Psoas muscle (tissue), 8 donors: Measurements from ENCODE around the gene MS4A3. TPM values are rescaled to one million over a fixed set of nuclear protein-coding genes. Genes with fewer than 3 reads are reported as not detected.
"Not testable (repeated sequence)": the region's sequence is repeated elsewhere in the genome, so short reads cannot be mapped to it uniquely, and the experiment has no call there.

Experiments
- ATAC-seq, 4 donors: fragments of 200-7000 bp; cut with Tn5 transposase; one replicate each; pipeline ENCODE4 v1.9.1; 2020; ENCODE audit warnings: moderate library complexity in 3 of 4, mild to moderate bottlenecking in 2 of 4
- DNase-seq, 2 donors: peaks; one replicate each; pipeline ENCODE4 v3.0.0-alpha.2; 2020
- H3K27ac ChIP-seq: fragments of 200-600 bp; one replicate; pipeline ENCODE4 v1.8.0; 2022
- H3K27me3 ChIP-seq, 3 donors: fragments of 200-600 bp in 1 of 3; one replicate each; pipeline versions ENCODE4 v1.6.1 to v1.8.0; 2013 to 2022; ENCODE audit warnings: low read length in 2 of 3, mild to moderate bottlenecking in 2 of 3, moderate library complexity in 1 of 3; ENCODE audit not compliant: insufficient read depth in 3 of 3
- H3K36me3 ChIP-seq, 2 donors: fragments of 200-600 bp in 1 of 2; one replicate each; pipeline versions ENCODE4 v1.6.1 to v1.8.0; 2013 to 2022; ENCODE audit warnings: low read depth in 1 of 2, mild to moderate bottlenecking in 1 of 2, moderate library complexity in 1 of 2; ENCODE audit not compliant: insufficient read depth in 1 of 2
- H3K4me1 ChIP-seq: fragments of 200-600 bp; one replicate; pipeline ENCODE4 v1.8.0; 2022
- H3K4me3 ChIP-seq: fragments of 200-600 bp; one replicate; pipeline ENCODE4 v1.8.0; 2022; ENCODE audit warnings: mild to moderate bottlenecking
- H3K9me3 ChIP-seq: fragments of 200-600 bp; one replicate; pipeline ENCODE4 v1.8.0; 2022
- CTCF ChIP-seq: fragments of 200-600 bp; IDR thresholded peaks from one replicate; pipeline ENCODE4 v1.8.0; 2022; ENCODE audit warnings: antibody characterized with exemption
- WGBS, 3 donors: extraction: QIAGEN DNeasy Blood & Tissue Kit; methylation state at CpG; one replicate each; pipeline versions ENCODE4 v1.1.6 to v1.1.7; 2013; 5-methylcytosine and 5-hydroxymethylcytosine counted together
- intact Hi-C, 2 donors: fragments of 100-400 bp; cut with DNase I; formaldehyde crosslinking; loops; one replicate each; pipeline versions ENCODE4 v1.11.0 to v1.14.2; 2022
- long read RNA-seq, 2 donors: library from polyadenylated mRNA; unstranded; transcript quantifications; one replicate each; pipeline ENCODE4 v2.0.0, GENCODE V29; 2021
- polyA plus RNA-seq, 3 donors: library from polyadenylated mRNA; stranded (reverse); fragments of 200-250 nt; gene quantifications; one replicate each; pipeline ENCODE4 v1.2.3, GENCODE V29; 2013
- total RNA-seq, 4 donors: library from RNA; stranded (reverse); fragmentation: NEBNext Ultra II Directional in 2 of 4; extraction: Animal tissue kit (Norgen Biotek cat#: 25700) in 2 of 4; gene quantifications; one replicate each; pipeline versions ENCODE4 v1.2.1 to v1.2.4, GENCODE V29; 2021 to 2023
- donor health status: healthy with polysubstance abuse.
- donor health status: DM: no; HTN: no; CAD: no; lungs with moderate emphysema.
- donor health status: Bipolar disorder and iron deficiency.
- donor health status: healthy.
- donor health status: DM: yes; HTN: yes; CAD: no.
- donor health status: DM: no; HTN: no; CAD: no.
- donor health status: DM: no; HTN: no; CAD: no.
- donor health status: DM: yes; HTN: yes; CAD: no.

MS4A3 gene
- total RNA-seq (not detected), polyA plus RNA-seq (under 1 TPM in 1 of 3 donors, not detected in 2; 0.03 TPM)
- long read RNA-seq, donor 1 = 0 reads
- long read RNA-seq, donor 2 = 0 reads

DNA sequence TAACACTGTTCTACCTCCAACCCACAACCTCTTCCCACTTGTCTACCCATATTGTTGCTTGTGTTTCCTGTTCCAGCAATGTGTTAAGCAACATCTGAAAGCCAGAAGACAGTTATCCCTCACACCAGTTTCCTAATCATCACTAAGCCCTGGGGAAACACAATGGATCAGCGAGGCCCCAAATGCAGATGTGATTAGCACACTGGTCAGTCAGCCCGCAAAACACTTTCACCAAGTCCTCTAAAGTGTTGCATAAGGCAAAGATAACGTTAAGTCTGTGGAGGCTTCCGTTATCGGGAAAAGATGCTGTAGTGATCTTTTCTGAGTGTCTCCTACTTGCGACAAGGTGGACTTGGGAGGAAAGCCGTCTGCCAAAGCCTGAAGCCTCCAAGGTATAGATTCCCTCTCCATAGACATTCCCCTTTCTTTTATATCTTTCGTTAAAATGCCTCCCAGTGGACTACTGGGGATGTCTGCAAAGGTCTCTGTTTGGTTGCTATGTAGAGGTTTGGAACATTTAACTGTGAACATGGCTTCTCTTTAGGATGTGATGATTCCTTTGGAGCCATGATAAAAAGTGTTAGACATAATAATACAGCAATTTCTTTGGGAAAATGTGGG lies at the start of gene MS4A3:
MS4A3 (plus strand) TSS at position 317 of the 621 bp plus-strand sequence. CDS start 4,496 bp downstream, outside the sequence.
- no peaks in the 10 kb centered on the region for H3K4me1 ChIP-seq
- no peak for TF ChIP-seq CTCF
- H3K27me3 ChIP-seq = no peaks in the 10 kb centered on the region
- peaks cover 3% of the 10 kb centered on the region for H3K9me3 ChIP-seq
- DNase-seq = no peak
- WGBS, 3 donors = 68 to 75% (median 72%) methylated on average over 8 of the region's 8 CpGs
- ATAC-seq = no peak
- intact Hi-C loops = no loop called here
- H3K36me3 ChIP-seq = no peaks in the 10 kb centered on the region
- no peak within 1 kb of the TSS for H3K4me3 ChIP-seq
- no peak within 1 kb of the TSS for H3K27ac ChIP-seq

- peaks cover 0 to 2% (median 0%) of the 10 kb centered on the region in 3 donors for H3K27me3 ChIP-seq
- no peak for TF ChIP-seq CTCF
- no peak within 1 kb of the TSS for H3K27ac ChIP-seq
- no peaks in the 10 kb centered on the region for H3K9me3 ChIP-seq
- WGBS, 3 donors = 81 to 89% (median 89%) methylated on average over 1 of the region's 1 CpG
- H3K4me1 ChIP-seq = no peaks in the 10 kb centered on the region
- no peak for ATAC-seq
- no peaks in the 10 kb centered on the region for H3K36me3 ChIP-seq
- intact Hi-C loops = no loop called here
- no peak within 1 kb of the TSS for H3K4me3 ChIP-seq
- DNase-seq = no peak
These were observed 39.6 kb upstream of the MS4A3 start, which contains the start of gene OOSP4B for GRCh38 chr11:60016881-60017280. OOSP4B (plus strand) TSS chr11:60017181.

GRCh38 chr11:60018058-60018457 lies 38.4 kb upstream of the MS4A3 start:
- no peak for TF ChIP-seq CTCF
- H3K4me1 ChIP-seq = no peaks in the 10 kb centered on the region
- peaks cover 0 to 2% (median 0%) of the 10 kb centered on the region in 3 donors for H3K27me3 ChIP-seq
- no peak overlapping the region for H3K4me3 ChIP-seq
- no peaks in the 10 kb centered on the region for H3K9me3 ChIP-seq
- intact Hi-C loops = no loop called here
- H3K36me3 ChIP-seq = no peaks in the 10 kb centered on the region
- WGBS, 3 donors = 20 to 38% (median 24%) methylated on average over 8 of the region's 8 CpGs
- DNase-seq (no peak), ATAC-seq (no peak)
- H3K27ac ChIP-seq = no peak overlapping the region

DNA sequence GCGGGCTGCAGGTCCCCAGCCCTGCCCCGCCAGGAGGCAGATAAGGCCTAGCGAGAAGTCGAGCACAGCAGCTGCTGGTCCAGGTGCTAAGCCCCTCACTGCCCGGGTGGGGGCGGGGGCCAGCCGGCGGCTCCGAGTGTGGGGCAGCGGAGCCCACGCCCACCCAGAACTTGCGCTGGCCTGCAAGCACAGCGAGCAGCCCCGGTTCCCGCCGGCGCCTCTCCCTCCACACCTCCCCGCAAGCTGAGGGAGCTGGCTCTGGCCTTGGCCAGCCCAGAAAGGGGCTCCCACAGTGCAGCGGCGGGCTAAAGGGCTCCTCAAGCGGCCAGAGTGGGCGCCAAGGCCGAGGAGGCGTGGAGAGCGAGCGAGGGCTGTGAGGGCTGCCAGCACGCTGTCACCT lies 36.1 kb upstream of the MS4A3 start:
- H3K4me3 ChIP-seq, DNase-seq, H3K27me3 ChIP-seq, H3K27ac ChIP-seq, H3K36me3 ChIP-seq, intact Hi-C loops, ATAC-seq, H3K9me3 ChIP-seq, H3K4me1 ChIP-seq: not testable (repeated sequence)
- WGBS, 3 donors = 92 to 96% (median 93%) methylated on average over 24 to 27 of the region's 27 CpGs

DNA sequence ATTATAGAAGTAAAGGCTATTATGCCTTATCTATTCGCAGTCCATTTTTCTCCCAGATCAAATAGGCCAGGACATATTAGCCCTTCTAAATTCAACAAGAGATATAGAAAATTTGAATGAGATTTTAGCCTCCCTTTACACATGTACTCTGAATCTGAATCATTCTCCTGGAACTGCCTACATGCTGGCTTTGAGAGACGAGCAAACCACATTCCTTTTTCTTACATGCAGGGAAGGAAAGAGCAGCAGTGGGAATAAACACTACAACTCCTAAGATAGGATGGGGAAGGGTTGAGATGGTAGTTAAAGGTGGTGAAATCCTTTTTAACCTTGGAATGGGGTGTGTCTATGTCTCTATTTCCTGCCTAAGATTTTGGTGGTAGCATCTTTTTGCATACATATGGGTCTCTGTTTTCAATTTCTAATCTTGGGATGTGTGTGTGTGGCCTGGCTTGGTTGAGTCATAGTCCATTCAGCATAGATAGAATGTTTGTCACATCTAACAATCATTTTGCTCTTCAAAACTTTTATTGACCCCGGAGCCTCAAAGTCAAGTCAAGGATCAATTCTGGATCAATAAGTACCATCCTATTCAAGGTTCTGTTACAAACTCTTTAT lies 27.3 kb upstream of the MS4A3 start:
- H3K27ac ChIP-seq = no peak overlapping the region
- intact Hi-C loops = no loop called here
- no peak overlapping the region for H3K4me3 ChIP-seq
- DNase-seq (no peak), ATAC-seq (no peak)
- no peak for TF ChIP-seq CTCF
- no peaks in the 10 kb centered on the region for H3K9me3 ChIP-seq
- H3K27me3 ChIP-seq = no peaks in the 10 kb centered on the region
- H3K4me1 ChIP-seq = no peaks in the 10 kb centered on the region
- no peaks in the 10 kb centered on the region for H3K36me3 ChIP-seq
- 64 to 72% (median 68%) methylated on average over 3 of the region's 3 CpGs for WGBS, 3 donors
